Medulla oblongata (tissue), 1 donor: ENCODE results near the gene FCER2.
"Not testable (repeated sequence)": the region's sequence is repeated elsewhere in the genome, so short reads cannot be mapped to it uniquely, and the experiment has no call there.

Source experiments
- DNase-seq: peaks from one replicate; pipeline ENCODE4 v3.0.0-alpha.2; 2015; ENCODE audit errors: extremely low spot score

FCER2 gene, protein sequence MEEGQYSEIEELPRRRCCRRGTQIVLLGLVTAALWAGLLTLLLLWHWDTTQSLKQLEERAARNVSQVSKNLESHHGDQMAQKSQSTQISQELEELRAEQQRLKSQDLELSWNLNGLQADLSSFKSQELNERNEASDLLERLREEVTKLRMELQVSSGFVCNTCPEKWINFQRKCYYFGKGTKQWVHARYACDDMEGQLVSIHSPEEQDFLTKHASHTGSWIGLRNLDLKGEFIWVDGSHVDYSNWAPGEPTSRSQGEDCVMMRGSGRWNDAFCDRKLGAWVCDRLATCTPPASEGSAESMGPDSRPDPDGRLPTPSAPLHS

DNA sequence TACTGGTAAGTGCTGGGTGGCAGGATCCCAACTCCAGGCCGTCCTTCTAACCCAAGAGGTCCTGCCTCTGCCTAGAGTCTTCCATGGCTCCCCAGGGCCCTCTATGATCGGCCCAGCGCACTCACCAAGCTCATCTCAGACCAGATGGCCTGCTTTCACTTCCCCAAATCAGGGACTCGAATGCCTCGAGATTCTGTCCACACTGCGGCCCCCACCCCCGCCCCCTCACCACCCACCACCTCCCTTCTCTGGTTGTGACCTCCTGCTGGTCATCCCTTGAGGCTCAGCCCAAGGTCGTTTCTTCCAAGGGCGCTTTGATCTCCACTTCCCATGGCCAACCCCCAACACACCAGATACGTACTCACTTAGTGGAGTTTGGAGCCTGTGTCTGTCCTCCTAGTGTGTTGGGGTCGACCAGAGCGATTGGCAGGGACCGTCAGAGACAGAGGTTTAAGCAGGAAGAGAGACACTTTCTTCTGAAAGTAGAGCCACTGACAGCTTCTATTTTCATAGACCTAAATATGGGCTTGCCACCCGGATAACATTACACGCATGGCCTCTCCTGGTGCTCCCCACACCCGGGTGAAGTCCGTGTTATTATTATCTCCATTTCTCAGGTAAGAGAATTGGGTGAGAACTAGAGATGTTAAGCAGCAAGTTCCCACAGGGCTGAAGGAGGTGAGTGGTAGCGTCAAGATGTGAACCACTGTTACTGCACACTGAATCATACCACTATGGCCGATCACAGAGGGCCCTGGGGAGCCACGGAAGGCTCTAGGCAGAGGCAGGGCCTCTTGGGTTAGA, at the start of gene FCER2:
FCER2 (minus strand) TSS at position 478 of the 804 bp plus-strand sequence. CDS start 2,371 bp downstream, outside the sequence.
- no peak for DNase-seq

- DNase-seq: no peak
These were observed 49.3 kb upstream of the FCER2 start for GRCh38 chr19:7751157-7751783.

DNA sequence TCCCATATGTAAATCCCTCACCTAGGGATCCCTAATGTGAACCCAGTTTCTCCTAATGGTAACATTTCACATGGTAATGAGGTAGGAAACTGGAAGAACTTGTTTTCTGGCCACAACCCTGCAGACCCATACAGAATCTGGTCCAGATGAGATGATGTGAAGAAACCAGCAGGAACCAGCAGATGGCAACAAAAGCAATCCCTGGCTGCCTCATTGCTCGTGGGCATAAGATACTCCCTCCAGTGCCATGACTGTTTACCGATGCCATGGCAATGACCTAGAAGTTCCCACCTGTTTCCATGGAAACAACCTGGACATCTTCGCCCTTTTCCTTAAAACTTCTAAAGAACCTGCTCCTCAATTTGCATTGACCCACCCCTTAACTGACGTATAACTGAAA, 46.8 kb upstream of the FCER2 start:
- no peak for DNase-seq

DNA sequence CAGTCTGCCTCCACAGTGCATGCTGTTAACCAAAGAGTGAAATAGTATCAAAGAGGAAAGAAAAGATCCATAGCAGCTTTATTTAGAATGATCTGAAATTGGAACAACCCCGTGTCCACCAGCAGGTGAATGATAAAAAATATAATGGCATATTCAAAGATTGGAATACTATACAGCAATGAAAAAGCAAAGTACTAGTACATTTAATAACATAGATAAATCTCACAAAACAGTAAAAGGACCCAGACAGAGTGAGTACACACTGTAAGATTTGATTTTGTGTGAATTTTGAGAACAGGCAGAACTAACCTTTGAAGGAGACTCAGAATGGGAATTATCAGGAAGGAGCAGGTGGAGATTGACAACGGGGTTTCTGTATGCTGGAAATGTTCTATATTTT, 46.2 kb upstream of the FCER2 start:
- DNase-seq: no peak

DNA sequence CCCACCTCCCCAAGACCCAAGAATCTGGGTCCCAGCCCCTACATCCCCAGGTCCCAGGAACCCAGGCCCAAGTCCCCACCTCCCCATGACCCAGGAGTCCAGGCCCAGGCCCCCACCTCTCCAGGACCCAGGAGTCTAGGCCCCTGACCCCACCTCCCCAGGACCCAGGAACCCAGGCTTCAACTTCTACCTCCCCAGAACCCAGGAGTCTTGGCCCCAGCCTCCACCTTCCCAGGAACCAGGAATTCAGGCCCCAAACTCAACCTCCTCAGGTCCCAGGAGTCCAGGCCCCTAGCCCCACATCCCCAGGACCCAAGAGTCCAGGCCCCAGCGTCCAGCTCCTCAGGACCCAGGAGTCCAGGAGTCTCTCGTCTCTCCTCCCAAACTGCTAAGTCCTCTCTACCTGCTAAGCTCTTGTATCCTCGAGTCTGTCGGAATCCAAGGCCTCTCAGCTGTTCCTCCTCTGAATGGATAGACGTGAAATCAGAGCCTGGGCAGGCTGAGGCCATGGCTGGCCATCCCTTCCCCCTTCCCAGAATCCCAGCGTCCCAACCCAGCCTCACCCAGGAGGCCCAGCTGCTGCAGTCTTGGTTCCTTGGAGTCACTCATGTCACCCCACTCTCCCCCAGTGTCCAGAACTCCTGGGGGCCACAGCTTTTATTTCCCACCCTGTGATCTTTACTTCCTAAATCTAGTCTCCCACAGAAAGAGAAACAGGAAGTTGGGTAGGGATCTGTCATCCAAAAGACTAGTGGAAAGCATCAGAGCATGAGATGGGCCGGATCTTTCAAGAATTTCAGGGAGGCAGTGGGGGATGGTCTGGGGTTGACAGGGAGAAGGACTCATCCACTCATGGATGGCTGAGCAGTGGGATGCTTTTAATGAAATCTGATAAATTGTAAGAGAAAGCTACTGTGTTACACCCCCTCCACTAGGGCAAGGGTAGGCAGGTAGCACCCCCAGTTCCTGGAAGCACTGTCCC, 45.3 kb upstream of the FCER2 start, which contains the start of gene CD209:
CD209 (minus strand) TSS at position 632 of the 982 bp plus-strand sequence; CDS start at position 609, 23 bp downstream.
- peak; percentile 6 for DNase-seq

- DNase-seq: not testable (repeated sequence)
These were observed 44.4 kb upstream of the FCER2 start for GRCh38 chr19:7746306-7746705.

GRCh38 chr19:7744871-7745650, 43.1 kb upstream of the FCER2 start:
- DNase-seq: no peak

GRCh38 chr19:7744199-7744786, 42.4 kb upstream of the FCER2 start:
- DNase-seq: no peak

DNA sequence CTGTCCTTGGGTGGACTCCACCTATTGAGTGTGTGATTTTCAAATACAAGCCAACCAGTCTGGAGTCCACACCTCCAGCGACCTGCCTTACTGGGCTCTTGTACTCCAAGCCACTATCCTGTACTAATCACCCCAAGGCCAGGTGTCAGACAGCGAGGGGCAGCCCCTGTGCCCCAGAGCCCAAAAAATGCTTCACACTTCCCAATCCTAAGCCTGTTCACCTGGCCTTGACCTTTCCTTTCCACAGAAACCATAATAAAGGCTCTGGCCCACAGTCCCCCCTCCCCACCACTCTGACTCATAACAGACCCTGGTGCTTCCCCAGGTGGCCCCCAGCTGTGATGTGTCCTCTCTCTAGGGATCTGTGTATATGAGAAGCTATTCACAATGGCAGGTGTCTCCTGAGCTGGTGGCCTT, 41.5 kb upstream of the FCER2 start:
- DNase-seq: no peak

DNA sequence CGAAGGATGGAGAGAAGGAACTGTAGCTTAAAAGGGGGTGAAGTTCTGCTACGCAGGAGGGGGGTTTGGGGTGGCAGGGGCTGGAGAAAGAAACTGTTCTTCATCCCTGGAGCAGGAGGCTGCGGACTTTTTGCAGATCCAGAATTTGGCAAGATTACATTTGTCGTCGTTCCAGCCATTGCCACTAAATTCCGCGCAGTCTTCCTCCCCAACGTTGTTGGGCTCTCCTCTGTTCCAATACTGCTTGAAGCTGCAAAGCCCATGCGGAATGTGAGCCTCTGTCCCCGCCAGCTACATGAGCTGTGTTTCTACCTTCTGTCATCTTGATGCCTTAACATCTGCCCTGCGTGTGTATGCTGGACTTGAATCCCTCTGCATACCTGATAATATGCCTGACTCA, 41.1 kb upstream of the FCER2 start:
- DNase-seq: no peak

- no peak for DNase-seq
These were observed 40.6 kb upstream of the FCER2 start for GRCh38 chr19:7742575-7742974.

GRCh38 chr19:7740682-7741054, 38.7 kb upstream of the FCER2 start:
- DNase-seq: no peak

- DNase-seq: no peak
These were observed 38.1 kb upstream of the FCER2 start for GRCh38 chr19:7739801-7740681.

DNA sequence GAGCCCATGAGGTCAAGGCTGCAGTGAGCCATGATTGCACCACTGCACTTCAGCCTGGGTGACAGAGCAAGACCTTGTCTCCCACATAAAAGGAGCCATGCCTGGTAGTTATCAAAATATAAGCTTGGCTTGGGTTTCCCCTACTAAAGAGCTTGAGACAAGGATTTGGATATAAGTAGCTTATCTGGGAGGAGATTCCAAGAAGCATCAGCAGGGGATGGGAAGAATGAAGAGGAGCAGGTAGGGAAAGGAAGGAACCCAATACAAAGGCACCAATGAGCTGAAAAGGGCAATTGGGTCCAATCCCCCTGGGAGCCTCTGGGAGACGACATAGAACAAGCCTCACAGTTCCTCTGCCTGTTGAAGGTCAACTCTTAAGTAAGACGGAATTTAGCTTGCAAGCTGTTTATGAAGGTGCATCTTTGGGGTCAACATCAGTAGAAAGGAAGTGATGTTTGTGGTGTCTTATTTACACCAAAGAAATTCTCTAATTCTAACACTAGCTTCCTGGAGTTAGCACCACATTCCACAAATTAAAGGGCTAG, 37.4 kb upstream of the FCER2 start:
- no peak for DNase-seq

DNA sequence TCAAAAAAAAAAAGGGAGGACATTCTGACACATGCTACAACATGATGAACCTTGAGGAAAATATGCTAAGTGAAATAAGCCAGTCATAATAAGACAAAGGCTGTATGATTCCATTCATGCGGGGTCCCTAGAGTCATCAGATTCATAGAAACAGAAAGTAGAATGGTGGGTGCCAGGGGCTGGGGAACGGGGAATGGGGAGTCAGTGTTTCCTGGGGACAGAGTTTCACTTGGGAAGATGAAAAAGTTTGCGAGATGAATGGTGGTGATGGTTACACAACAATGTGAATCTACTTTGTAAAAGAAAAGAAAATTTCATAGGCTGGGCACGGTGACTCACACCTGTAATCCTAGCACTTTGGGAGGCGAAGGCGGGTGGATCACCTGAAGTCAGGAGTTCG, 36.1 kb upstream of the FCER2 start:
- DNase-seq: no peak

GRCh38 chr19:7737215-7737614, 35.3 kb upstream of the FCER2 start:
- no peak for DNase-seq

DNA sequence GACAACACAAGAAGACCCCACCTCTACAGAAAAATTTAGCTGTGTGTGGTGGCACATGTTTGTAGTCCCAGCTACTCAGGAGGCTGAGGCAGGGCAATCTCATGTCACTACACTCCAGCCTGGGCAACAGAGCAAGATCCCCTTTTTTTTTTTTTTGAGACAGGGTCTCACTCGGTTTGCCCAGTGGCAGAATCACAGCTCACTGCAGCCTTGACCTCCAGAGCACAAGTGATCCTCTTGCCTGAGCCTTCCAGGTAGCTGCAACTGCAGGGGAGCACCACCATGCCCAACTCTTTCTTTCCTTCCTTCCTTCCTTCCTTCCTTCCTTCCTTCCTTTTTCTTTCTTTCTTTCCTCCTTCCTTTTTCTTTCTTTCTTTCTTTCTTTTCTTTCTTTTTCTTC, 34.2 kb upstream of the FCER2 start:
- DNase-seq: no peak

GRCh38 chr19:7734220-7735203, 32.6 kb upstream of the FCER2 start:
- DNase-seq: peak; percentile 54
